Skeletal muscle satellite cell (primary cell): Measurements from ENCODE around the gene CDK10. TPM values are rescaled to one million over a fixed set of nuclear protein-coding genes. Genes with fewer than 3 reads are reported as not detected.

Experiments used
- H3K27me3 ChIP-seq: 2 replicates; pipeline ENCODE4 v1.7.0; 2013; ENCODE audit warnings: low read length; ENCODE audit not compliant: control insufficient read depth, insufficient read depth
- H3K36me3 ChIP-seq: 2 replicates; pipeline ENCODE4 v1.7.0; 2013; ENCODE audit warnings: mild to moderate bottlenecking, control low read depth, low read length; ENCODE audit not compliant: insufficient read depth
- H3K4me1 ChIP-seq: 2 replicates; pipeline ENCODE4 v1.7.0; 2013; ENCODE audit warnings: low read length; ENCODE audit not compliant: control insufficient read depth, insufficient read depth
- H3K4me2 ChIP-seq: 2 replicates; pipeline ENCODE4 v1.7.0; 2013; ENCODE audit warnings: mild to moderate bottlenecking, low read length
- H3K4me3 ChIP-seq: 2 replicates; pipeline ENCODE4 v1.7.0; 2013; ENCODE audit warnings: low read length
- H3K9ac ChIP-seq: 2 replicates; pipeline ENCODE4 v1.7.0; 2013; ENCODE audit warnings: mild to moderate bottlenecking, low read depth, low read length, moderate library complexity
- H3K9me3 ChIP-seq: replicated peaks from 2 replicates; pipeline ENCODE4 v1.7.0; 2013; ENCODE audit warnings: mild to moderate bottlenecking, control low read depth, low read length
- total RNA-seq: library from RNA; depleted of rRNA; stranded (reverse); fragments of >200 nt; gene quantifications from 2 replicates; pipeline ENCODE4 v1.2.3, GENCODE V29; 2012; rRNA removed

CDK10 gene, protein sequence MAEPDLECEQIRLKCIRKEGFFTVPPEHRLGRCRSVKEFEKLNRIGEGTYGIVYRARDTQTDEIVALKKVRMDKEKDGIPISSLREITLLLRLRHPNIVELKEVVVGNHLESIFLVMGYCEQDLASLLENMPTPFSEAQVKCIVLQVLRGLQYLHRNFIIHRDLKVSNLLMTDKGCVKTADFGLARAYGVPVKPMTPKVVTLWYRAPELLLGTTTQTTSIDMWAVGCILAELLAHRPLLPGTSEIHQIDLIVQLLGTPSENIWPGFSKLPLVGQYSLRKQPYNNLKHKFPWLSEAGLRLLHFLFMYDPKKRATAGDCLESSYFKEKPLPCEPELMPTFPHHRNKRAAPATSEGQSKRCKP
- 25.8 and 27.4 TPM in 2 replicates for total RNA-seq

DNA sequence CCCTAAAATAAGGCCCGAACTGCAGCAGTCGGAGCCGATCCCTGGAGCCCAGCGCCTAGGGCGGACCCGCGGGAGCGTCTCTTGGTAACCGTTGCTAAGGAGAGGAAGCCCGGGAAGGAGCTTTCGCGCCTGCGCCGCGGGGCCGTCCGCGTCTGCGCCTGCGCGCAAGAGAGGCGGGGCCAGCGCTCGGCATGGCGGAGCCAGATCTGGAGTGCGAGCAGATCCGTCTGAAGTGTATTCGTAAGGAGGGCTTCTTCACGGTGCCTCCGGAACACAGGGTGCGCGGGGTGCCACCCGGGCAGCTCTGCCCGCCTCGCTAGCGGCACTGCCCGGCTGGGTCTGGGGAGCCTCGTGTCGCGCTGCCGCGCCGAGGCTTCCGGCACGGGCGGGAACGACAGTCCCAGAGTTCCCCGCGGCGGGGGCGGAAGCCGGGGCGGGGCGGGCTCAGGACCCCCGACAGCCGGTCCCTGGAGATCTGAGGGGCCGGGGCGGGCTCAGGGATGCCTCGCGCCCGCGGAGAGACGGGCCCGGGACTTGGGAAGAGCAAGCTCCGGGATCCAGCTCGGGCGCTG lies at the start of gene CDK10:
TSS of gene CDK10 (plus strand) at position 170 of the 572 bp plus-strand sequence. CDS start at position 192, 22 bp downstream.
- Histone ChIP-seq H3K27me3 (no peaks in the 10 kb centered on the region), H3K9me3 (no peaks in the 10 kb centered on the region), H3K4me3 (peak within 1 kb of the TSS; percentile 92), H3K9ac (peak within 1 kb of the TSS; percentile 85), H3K4me1 (peaks cover 8% of the 10 kb centered on the region), H3K4me2 (peak within 1 kb of the TSS; percentile 99), H3K36me3 (peaks cover 23% of the 10 kb centered on the region)

DNA sequence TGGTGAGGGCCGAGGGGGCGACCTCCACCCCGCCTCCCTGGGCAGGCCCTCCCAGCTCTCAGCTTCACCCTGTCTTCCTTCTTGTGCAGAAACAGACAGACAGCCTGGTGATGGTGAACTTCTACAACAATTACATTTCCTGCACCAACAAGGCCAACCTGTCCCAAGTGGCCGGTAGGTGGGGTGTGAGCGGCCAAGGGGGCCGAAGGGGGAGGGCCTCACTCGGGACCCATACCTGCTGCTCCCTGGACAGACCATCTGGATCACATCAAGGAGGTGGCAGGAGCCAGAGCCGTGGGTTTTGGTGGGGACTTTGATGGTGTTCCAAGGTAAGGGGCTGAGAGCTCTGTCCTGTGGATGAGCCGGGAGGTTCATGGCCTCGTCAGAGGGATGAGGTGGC lies 49.1 kb upstream of the CDK10 start:
- Histone ChIP-seq H3K4me3 (no peak overlapping the region), H3K36me3 (no peaks in the 10 kb centered on the region), H3K27me3 (peaks cover 3% of the 10 kb centered on the region), H3K9ac (no peak overlapping the region), H3K4me1 (peaks cover 22% of the 10 kb centered on the region), H3K9me3 (no peaks in the 10 kb centered on the region), H3K4me2 (no peak overlapping the region)

DNA sequence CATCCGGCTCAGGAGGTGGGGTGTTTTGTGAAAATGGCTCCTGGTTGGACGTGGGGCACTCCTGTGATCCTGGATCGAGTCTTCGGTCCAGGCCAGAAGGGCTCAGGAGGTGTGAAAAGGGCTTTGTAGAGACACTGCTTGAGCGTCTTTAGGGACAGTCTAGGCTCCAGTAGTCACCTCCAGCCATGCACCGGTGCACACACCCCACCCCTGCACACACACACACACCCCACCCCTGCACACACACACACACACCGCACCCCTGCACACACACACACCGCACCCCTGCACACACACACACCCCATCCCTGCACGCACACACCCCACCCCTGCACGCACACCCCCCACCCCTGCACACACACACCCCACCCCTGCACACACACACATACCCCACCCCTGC lies 48.0 kb upstream of the CDK10 start:
- Histone ChIP-seq H3K9ac (no peak overlapping the region), H3K27me3 (peaks cover 3% of the 10 kb centered on the region), H3K36me3 (no peaks in the 10 kb centered on the region), H3K9me3 (no peaks in the 10 kb centered on the region), H3K4me3 (no peak overlapping the region), H3K4me1 (peaks cover 11% of the 10 kb centered on the region), H3K4me2 (no peak overlapping the region)

DNA sequence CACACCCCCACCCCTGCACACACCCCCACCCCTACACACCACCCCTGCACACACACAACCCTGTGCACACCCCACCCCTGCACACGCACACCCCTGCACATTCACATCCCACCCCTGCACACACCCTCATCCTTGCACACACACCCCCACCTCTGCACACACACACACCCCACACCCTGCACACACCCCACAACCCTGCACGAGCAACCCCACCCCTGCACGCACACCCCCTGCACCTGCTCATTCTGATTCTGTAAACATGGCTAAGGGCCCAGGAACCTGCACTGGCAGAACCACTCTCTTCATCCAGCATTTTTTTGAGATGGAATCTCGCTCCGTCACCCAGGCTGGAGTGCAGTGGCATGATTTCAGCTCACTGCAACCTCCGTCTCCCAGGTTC lies 47.1 kb upstream of the CDK10 start:
- Histone ChIP-seq H3K4me1 (peaks cover 7% of the 10 kb centered on the region), H3K9me3 (no peaks in the 10 kb centered on the region), H3K4me3 (no peak overlapping the region), H3K4me2 (no peak overlapping the region), H3K9ac (no peak overlapping the region), H3K36me3 (peaks cover 5% of the 10 kb centered on the region), H3K27me3 (peaks cover 3% of the 10 kb centered on the region)

DNA sequence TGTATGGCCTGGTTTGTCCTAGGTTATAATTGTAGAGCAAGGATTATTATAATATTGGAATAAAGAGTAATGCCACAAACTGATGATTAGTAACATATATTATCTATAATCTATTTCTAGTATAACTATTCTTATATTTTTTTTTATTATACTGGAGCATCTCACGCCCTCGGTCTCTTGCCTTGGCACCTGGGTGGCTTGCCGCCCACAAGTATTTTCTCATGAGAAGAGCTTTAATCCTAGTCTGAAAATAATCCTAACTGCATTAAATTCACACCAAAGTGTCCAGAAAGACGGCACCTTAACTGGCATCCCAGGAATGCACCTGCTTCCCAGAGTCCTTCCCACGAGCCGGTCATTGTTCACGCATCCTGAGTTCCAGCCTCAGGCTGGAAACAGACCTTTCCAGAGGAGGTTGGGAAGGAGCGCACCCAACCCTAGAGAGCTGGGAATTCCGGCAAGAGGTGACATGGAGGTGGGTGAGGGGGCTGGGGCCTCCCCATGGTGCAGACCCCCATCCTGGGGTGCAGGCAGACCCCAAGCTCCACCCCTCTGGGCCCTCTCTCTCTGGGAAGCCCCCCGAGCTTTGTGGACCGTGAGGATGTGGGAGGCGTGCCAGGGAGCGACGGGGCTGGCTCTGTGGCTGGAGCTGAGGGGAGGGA lies 44.9 kb upstream of the CDK10 start:
- no peaks in the 10 kb centered on the region for H3K9me3 ChIP-seq
- H3K4me2 ChIP-seq, result peak overlapping the region; percentile 79
- no peak overlapping the region for H3K9ac ChIP-seq
- peaks cover 7% of the 10 kb centered on the region for H3K4me1 ChIP-seq
- H3K4me3 ChIP-seq, result no peak overlapping the region
- no peaks in the 10 kb centered on the region for H3K27me3 ChIP-seq
- peaks cover 24% of the 10 kb centered on the region for H3K36me3 ChIP-seq

DNA sequence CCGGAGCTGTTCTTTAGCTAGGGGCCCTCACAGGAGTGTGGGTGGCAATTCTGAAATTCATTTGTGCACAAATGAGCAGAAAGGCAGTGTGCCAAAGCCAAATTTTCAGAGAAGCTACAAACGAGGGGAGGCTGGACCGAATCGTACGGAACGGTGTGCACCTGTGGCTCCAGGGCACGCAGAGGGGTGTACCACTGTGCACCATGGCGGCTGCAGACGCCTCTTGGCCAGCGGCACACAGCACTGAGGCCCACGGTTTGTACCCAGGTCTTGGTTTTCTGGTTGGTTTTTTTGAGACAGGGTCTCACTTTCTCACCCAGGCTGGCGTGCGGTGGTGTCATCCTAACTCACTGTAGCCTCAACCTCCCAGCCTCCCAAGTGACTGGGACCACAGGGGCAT lies 43.9 kb upstream of the CDK10 start:
- no peak overlapping the region for H3K4me2 ChIP-seq
- no peaks in the 10 kb centered on the region for H3K27me3 ChIP-seq
- H3K9ac ChIP-seq, result no peak overlapping the region
- peaks cover 30% of the 10 kb centered on the region for H3K36me3 ChIP-seq
- H3K9me3 ChIP-seq, result no peaks in the 10 kb centered on the region
- no peak overlapping the region for H3K4me3 ChIP-seq
- H3K4me1 ChIP-seq, result peaks cover 7% of the 10 kb centered on the region

DNA sequence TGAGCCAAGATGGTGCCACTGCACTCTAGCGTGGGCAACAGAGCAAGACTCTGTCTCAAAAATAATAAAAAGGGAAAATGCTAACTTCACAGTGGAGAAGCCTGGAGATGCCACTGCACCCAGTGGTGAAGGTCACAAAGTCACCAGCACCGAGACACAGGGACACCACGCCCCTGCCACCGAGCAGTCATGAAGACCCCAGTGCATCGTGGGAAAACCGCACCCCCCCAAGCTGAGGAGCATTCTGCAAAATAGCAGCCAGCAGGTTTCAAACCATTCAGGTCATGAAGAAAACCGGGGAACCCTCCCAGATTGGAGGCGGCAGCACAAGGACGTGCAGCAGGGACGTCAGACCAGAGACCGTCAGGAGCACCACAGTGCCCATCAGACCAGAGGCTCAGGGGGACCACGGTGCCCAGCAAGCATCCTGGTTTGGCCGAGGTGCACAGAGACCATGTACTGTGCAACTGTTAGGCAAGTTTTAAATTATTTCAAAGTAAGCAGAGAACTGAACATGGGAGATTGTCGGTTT lies 42.7 kb upstream of the CDK10 start:
- Histone ChIP-seq H3K36me3 (peaks cover 34% of the 10 kb centered on the region), H3K4me1 (peaks cover 7% of the 10 kb centered on the region), H3K4me2 (no peak overlapping the region), H3K9me3 (no peaks in the 10 kb centered on the region), H3K27me3 (no peaks in the 10 kb centered on the region), H3K9ac (no peak overlapping the region), H3K4me3 (no peak overlapping the region)

DNA sequence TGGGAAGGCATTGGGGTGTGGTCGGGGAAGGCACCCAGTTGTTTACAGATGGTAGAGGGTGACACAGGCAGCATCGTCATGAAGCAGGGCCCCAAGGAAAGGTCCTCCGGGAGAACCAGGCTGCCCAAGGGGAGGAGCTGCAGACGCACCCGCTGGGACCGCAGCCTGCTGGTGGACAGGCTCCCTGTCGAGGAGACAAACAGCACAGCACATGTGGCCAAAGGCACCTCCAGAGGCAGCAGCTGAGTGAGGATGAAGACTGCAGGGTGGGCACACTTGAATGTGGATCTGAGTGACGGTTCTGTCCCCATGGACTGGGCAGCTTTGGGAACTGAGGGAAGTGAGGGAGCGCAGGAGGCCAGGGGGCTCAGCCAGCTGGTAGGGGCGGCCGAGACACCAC lies 41.4 kb upstream of the CDK10 start:
- no peaks in the 10 kb centered on the region for H3K27me3 ChIP-seq
- H3K36me3 ChIP-seq, result peaks cover 34% of the 10 kb centered on the region
- H3K4me2 ChIP-seq, result no peak overlapping the region
- H3K9ac ChIP-seq, result no peak overlapping the region
- peaks cover 7% of the 10 kb centered on the region for H3K4me1 ChIP-seq
- no peak overlapping the region for H3K4me3 ChIP-seq
- H3K9me3 ChIP-seq, result no peaks in the 10 kb centered on the region

DNA sequence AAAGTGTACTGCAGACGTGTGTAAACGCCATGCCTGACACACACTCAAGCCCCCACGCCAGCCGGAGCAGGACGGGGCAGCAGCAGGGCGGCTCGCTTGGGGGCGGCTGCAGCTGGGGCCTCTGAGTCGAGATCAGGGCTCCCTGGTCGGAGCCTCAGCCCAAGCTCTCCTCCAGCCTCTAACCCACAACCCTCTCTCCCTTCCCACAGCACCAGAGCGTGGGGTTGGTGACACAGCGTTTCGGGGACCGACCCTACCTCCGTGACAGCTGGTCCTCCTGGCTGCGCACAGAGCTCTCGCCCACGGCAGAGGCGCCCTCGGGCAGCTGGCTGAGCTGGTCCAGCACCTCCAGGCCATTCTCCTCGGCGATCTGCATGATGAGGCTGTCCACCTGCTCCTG lies 40.2 kb upstream of the CDK10 start:
- Histone ChIP-seq H3K27me3 (no peaks in the 10 kb centered on the region), H3K36me3 (peaks cover 34% of the 10 kb centered on the region), H3K4me1 (no peaks in the 10 kb centered on the region), H3K4me2 (no peak overlapping the region), H3K9ac (no peak overlapping the region), H3K4me3 (no peak overlapping the region), H3K9me3 (no peaks in the 10 kb centered on the region)

DNA sequence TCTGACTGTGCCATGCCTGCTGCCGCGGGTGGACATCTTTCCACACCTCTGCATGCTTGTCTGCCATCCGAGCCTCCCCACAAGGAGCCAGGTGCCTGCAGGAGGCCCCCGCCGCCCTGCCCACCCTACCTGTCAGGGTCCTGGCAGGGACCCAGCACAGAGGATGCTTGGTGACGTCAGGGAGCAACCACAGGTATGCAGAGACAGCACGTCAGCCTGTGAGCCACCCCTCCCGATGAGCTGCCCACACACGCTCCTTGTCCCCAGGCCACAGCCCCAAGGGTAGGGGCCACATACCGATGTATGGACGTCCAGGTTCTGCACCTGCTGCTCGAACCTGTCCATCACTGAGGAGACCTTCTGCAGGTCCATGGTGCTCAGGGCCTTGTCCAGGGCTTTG lies 39.6 kb upstream of the CDK10 start:
- Histone ChIP-seq H3K4me3 (no peak overlapping the region), H3K27me3 (no peaks in the 10 kb centered on the region), H3K4me2 (no peak overlapping the region), H3K9me3 (no peaks in the 10 kb centered on the region), H3K4me1 (no peaks in the 10 kb centered on the region), H3K9ac (no peak overlapping the region), H3K36me3 (peaks cover 39% of the 10 kb centered on the region)

DNA sequence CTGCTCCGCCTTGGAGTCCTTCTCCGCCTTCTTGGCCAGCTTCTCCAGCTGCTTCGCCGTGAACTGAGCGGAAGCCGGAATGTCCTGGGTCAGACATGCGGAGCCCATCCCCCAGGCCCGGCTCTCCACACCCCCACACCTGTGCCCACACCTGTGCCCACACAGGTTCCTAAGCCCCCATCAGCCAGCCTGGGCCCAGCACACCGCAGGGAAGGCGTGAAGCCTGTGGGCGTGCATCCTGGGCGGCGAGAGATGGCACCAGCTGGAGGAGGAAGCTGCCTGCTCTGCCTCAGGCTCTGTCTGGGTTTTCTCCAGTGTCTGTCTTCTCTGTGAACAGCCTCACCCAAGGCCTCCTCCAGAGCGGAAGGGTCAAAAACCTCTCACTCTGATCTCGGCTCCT lies 34.9 kb upstream of the CDK10 start:
- no peak overlapping the region for H3K4me3 ChIP-seq
- H3K27me3 ChIP-seq, result no peaks in the 10 kb centered on the region
- H3K9me3 ChIP-seq, result no peaks in the 10 kb centered on the region
- H3K36me3 ChIP-seq, result peaks cover 21% of the 10 kb centered on the region
- H3K4me1 ChIP-seq, result peaks cover 3% of the 10 kb centered on the region
- no peak overlapping the region for H3K9ac ChIP-seq
- no peak overlapping the region for H3K4me2 ChIP-seq
